ENCODE data around the gene SLC12A8.

DNA sequence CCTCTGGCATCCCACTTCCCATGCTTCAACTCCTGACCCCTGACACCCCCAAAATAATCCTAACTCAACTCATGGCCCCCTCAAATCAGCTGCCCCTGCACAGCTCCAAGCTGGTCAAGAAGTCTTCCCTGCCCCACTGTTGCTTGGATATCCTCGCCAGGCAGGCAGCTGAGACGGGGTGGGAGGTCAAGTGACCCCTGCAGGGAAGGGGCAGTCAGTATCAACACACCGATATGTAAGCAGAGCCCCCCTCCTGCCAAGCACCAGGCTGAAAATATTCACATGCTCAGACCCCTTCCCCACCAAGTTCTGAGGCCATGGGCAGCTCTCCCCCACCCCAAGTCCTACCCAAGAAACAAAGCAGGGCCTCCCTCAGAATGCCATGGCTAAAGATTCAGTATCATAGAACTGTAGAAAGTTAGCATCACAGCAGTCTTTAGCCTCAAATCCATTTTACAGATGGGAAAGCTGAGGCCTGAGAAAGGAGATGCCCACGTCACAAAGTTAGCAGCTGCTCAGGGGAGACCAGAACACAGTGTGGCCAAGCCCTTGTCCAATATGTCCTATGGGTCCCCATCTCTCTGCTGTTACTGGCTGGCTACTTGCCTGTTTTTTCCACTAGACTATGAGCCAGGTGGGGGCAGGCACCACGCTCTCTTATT is 67.8 kb downstream of the SLC12A8 start:
- no peak for TF ChIP-seq POLR2A (IDR thresholded peaks at IDR 0.05)
- TF ChIP-seq, protein P1, sequence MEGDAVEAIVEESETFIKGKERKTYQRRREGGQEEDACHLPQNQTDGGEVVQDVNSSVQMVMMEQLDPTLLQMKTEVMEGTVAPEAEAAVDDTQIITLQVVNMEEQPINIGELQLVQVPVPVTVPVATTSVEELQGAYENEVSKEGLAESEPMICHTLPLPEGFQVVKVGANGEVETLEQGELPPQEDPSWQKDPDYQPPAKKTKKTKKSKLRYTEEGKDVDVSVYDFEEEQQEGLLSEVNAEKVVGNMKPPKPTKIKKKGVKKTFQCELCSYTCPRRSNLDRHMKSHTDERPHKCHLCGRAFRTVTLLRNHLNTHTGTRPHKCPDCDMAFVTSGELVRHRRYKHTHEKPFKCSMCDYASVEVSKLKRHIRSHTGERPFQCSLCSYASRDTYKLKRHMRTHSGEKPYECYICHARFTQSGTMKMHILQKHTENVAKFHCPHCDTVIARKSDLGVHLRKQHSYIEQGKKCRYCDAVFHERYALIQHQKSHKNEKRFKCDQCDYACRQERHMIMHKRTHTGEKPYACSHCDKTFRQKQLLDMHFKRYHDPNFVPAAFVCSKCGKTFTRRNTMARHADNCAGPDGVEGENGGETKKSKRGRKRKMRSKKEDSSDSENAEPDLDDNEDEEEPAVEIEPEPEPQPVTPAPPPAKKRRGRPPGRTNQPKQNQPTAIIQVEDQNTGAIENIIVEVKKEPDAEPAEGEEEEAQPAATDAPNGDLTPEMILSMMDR (IDR thresholded peaks at IDR 0.05), result no peak

All from right lobe of liver (tissue), 4 donors.